Mammary epithelial cell (primary cell): ENCODE measurements around the gene SEC11A.

Experiments
- CTCF ChIP-seq, 2 donors: IDR thresholded peaks in 1 of 2; conservative IDR thresholded peaks in 1 of 2; 2 replicates each; pipeline ENCODE4 v1.5.1; 2011 to 2012; ENCODE audit warnings: inconsistent platforms in 2 of 2, low read length in 2 of 2, mild to moderate bottlenecking in 2 of 2, control low read depth in 1 of 2, low read depth in 1 of 2; ENCODE audit not compliant: insufficient read depth in 1 of 2; ENCODE audit errors: extremely low read depth in 1 of 2
- EZH2 ChIP-seq: IDR thresholded peaks from 2 replicates; pipeline ENCODE4 v1.6.1; 2012; ENCODE audit warnings: low read length, inconsistent platforms, borderline replicate concordance

- TF ChIP-seq CTCF (conservative IDR thresholded peaks at IDR 0.05 in 1 of 2, IDR thresholded peaks at IDR 0.05 in 1 of 2; ENCODE audit: extremely low read depth in 1 of 2, insufficient read depth in 1 of 2, low read depth in 1 of 2, low read length in 2 of 2) = no peak
- no peak for TF ChIP-seq EZH2
Observed at GRCh38 chr15:84648539-84648938, 67.4 kb downstream of the SEC11A start.
